Panc1 (cell line): ENCODE results near the gene MPPED1. TPM values are rescaled to one million over a fixed set of nuclear protein-coding genes. Genes with fewer than 3 reads are reported as not detected.

Source experiments
- ATAC-seq: fragments of 200-7000 bp; cut with Tn5 transposase; 2 replicates; pipeline ENCODE4 v1.9.1; 2020; ENCODE audit warnings: mild to moderate bottlenecking, moderate library complexity
- BruUV-seq: library from RNA; stranded (reverse); fragments of 400-500 nt; replicated peaks from 2 replicates; lab custom pipeline; 2021; lab: Mats Ljungman, UMichigan
- CTCF ChIA-PET: fragments of 300-600 bp; sonication (Branson Sonifier 250); formaldehyde crosslinking; loops from one replicate; lab custom pipeline; 2022; ENCODE audit warnings: antibody characterized with exemption; lab: Charles Lee
- POLR2A ChIA-PET: fragments of 300-600 bp; sonication (Branson Sonifier 250); formaldehyde crosslinking; loops from one replicate; lab custom pipeline; 2022; ENCODE audit warnings: antibody characterized with exemption; lab: Charles Lee
- DNase-seq: peaks from one replicate; pipeline ENCODE4 v3.0.0-alpha.2; 2010; ENCODE audit warnings: low read depth, low spot score
- H3K27ac ChIP-seq: 2 replicates; pipeline ENCODE4 v1.5.1; 2011; ENCODE audit warnings: mild to moderate bottlenecking, low read length, inconsistent platforms
- H3K27me3 ChIP-seq: fragments of 200-500 bp; sonication (Bioruptor generic); 2 replicates; pipeline ENCODE4 v1.6.0; 2014; ENCODE audit warnings: low read length, inconsistent platforms; ENCODE audit not compliant: control insufficient read depth, insufficient read depth
- H3K36me3 ChIP-seq: fragments of 200-500 bp; sonication (Bioruptor generic); 2 replicates; pipeline ENCODE4 v1.5.1; 2014; ENCODE audit warnings: inconsistent platforms, mild to moderate bottlenecking, low read length, moderate library complexity; ENCODE audit not compliant: control insufficient read depth, insufficient read depth
- H3K4me1 ChIP-seq: 2 replicates; pipeline ENCODE4 v1.5.1; 2011; ENCODE audit warnings: inconsistent platforms, mild to moderate bottlenecking, low read length, moderate library complexity; ENCODE audit not compliant: control insufficient read depth, insufficient read depth
- H3K4me3 ChIP-seq, 2 experiments: 2 replicates each; pipeline ENCODE4 v1.5.1; 2011 to 2012; ENCODE audit warnings: low read depth in 2 of 2, low read length in 2 of 2, mild to moderate bottlenecking in 2 of 2, inconsistent platforms in 1 of 2, moderate library complexity in 1 of 2
- H3K9me3 ChIP-seq: fragments of 200-500 bp; sonication (Bioruptor generic); 2 replicates; pipeline ENCODE4 v1.5.1; 2014; ENCODE audit warnings: low read depth, mild to moderate bottlenecking, inconsistent platforms, low read length, moderate library complexity; ENCODE audit not compliant: control insufficient read depth, insufficient read depth
- POLR2AphosphoS5 ChIP-seq: IDR thresholded peaks from 2 replicates; pipeline ENCODE4 v1.6.1; 2012; ENCODE audit warnings: mild to moderate bottlenecking, low read depth, low read length, moderate library complexity
- SIN3A ChIP-seq: IDR thresholded peaks from 2 replicates; pipeline ENCODE4 v1.6.1; 2012; ENCODE audit warnings: low read depth, mild to moderate bottlenecking, low read length, moderate library complexity, borderline replicate concordance; ENCODE audit not compliant: insufficient read depth
- TCF7L2 ChIP-seq: IDR thresholded peaks from 2 replicates; pipeline ENCODE4 v1.6.1; 2011; ENCODE audit warnings: mild to moderate bottlenecking, low read depth, low read length, inconsistent platforms
- in situ Hi-C: cut with HindIII; loops from 2 replicates; pipeline ENCODE4 v1.10.0; 2016; ENCODE audit warnings: low sequenced_read_pairs, low pct_unique_long_range_greater_than_20kb
- intact Hi-C: fragments of 100-400 bp; cut with micrococcal nuclease; formaldehyde crosslinking; loops from one replicate; pipeline ENCODE4 v1.10.0; 2022; ENCODE audit not compliant: unreplicated experiment
- total RNA-seq: library from RNA; stranded (reverse); gene quantifications from one replicate; pipeline ENCODE4 v1.2.1, GENCODE V29; 2021; ENCODE audit not compliant: unreplicated experiment
- TF ChIP-seq, protein P1 (sequence below): fragments of 450-650 bp; IDR thresholded peaks from 2 replicates; pipeline ENCODE4 v1.5.1; 2017; ENCODE audit warnings: mild to moderate bottlenecking
- TF ChIP-seq, protein P2 (sequence below), 2 experiments: IDR thresholded peaks; 2 replicates each; pipeline ENCODE4 v1.6.1; 2011 to 2012; ENCODE audit warnings: low read depth in 2 of 2, control low read depth in 1 of 2, low read length in 1 of 2, mild to moderate bottlenecking in 1 of 2, moderate library complexity in 1 of 2; ENCODE audit not compliant: insufficient read depth in 1 of 2

The MPPED1 gene
- total RNA-seq, 1 experiment from 2014 or later: not detected

DNA sequence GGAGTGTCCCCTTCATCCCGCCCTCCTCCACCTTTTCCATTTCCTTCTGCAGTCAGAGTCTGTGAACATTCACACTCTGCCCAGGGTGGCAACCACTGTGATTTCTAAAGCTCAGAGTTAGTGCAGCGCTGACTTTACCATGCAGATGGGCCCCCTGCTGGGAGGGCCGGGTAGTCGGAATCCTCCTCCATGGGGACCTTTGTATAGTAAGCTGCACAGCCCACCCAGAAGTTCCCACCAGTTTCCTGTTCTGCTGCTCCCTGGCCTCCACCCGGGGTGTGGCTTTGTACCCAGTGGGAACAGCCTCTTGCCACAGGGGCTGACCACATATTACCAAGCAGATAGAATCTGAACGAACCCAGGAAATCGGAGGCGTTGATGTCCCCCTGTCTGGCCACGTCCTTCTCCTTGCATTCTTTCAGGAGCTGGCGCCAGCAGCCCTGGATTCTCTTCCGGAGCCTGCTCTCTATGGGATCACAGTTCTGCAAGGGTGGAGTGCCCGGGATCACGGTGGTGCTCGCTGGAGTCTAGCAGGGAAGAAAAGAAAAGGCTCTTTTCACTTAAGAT is 125.3 kb downstream of the MPPED1 start:
- CTCF ChIA-PET: no interaction called here

DNA sequence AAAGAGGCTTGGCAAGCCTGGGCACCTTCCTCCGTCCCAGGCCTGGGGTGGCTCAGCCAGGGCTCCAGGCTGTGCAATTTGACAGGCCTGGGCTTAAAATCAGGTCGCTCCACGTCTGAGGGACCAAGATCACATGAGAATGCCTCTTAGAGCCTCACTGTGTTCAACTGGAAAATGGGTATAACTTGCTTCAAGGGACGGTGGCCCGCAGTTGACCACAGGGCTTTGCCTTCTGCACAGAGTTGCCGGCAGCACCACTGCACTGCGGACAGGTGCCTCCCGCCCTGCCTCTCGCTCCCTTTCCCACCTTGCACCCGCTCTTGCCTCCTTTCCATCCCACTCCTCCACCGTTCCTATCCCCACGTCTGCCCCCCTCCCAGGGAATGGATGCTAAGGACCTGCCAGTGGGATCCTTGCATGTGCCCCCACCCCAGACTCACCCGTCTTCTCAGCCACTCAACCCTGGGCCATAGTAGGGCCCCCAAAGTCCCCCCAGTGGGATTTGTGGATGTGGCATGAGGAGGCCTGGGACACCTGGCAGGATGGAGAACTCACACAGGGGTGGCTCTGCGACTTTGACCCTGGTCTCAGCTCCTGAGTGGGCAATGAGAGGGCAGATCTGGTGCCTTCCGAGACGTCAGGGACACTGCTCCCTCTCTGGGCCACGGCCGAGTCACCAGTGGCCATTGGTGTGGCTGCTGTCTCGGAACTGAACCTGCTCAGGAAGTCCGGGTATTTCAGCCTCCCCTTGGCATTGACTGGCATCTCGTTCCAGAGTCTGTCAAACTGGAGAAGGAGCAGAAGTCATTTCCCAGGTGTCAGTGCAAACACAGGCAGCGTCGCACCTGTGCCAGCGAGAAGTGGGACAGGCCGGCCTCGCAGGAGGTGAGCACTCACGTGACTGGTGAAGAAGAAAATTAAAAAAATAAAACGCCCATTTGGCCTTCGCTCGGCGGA is 128.0 kb downstream of the MPPED1 start:
- in situ Hi-C loops (no loop called here), intact Hi-C loops (no loop called here)
- no peaks in the 10 kb centered on the region for H3K4me1 ChIP-seq
- H3K4me3 ChIP-seq: no peak overlapping the region
- ChIA-PET CTCF (no interaction called here), POLR2A (no interaction called here)
- DNase-seq: no peak
- no peaks in the 10 kb centered on the region for H3K9me3 ChIP-seq
- H3K27ac ChIP-seq: no peak overlapping the region
- no TSS peak for BruUV-seq
- H3K36me3 ChIP-seq: no peaks in the 10 kb centered on the region
- ATAC-seq: no peak
- H3K27me3 ChIP-seq: no peaks in the 10 kb centered on the region
- no peak for TF ChIP-seq POLR2AphosphoS5

More for the DNA sequence above, 125.3 kb downstream of the MPPED1 start:
- no peak for TF ChIP-seq TCF7L2
- no peak for TF ChIP-seq SIN3A
- TF ChIP-seq POLR2AphosphoS5: no peak
- TF ChIP-seq, protein P1, sequence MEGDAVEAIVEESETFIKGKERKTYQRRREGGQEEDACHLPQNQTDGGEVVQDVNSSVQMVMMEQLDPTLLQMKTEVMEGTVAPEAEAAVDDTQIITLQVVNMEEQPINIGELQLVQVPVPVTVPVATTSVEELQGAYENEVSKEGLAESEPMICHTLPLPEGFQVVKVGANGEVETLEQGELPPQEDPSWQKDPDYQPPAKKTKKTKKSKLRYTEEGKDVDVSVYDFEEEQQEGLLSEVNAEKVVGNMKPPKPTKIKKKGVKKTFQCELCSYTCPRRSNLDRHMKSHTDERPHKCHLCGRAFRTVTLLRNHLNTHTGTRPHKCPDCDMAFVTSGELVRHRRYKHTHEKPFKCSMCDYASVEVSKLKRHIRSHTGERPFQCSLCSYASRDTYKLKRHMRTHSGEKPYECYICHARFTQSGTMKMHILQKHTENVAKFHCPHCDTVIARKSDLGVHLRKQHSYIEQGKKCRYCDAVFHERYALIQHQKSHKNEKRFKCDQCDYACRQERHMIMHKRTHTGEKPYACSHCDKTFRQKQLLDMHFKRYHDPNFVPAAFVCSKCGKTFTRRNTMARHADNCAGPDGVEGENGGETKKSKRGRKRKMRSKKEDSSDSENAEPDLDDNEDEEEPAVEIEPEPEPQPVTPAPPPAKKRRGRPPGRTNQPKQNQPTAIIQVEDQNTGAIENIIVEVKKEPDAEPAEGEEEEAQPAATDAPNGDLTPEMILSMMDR: no peak; the same call in 1 of the 2 replicates
- TF ChIP-seq, protein P2, sequence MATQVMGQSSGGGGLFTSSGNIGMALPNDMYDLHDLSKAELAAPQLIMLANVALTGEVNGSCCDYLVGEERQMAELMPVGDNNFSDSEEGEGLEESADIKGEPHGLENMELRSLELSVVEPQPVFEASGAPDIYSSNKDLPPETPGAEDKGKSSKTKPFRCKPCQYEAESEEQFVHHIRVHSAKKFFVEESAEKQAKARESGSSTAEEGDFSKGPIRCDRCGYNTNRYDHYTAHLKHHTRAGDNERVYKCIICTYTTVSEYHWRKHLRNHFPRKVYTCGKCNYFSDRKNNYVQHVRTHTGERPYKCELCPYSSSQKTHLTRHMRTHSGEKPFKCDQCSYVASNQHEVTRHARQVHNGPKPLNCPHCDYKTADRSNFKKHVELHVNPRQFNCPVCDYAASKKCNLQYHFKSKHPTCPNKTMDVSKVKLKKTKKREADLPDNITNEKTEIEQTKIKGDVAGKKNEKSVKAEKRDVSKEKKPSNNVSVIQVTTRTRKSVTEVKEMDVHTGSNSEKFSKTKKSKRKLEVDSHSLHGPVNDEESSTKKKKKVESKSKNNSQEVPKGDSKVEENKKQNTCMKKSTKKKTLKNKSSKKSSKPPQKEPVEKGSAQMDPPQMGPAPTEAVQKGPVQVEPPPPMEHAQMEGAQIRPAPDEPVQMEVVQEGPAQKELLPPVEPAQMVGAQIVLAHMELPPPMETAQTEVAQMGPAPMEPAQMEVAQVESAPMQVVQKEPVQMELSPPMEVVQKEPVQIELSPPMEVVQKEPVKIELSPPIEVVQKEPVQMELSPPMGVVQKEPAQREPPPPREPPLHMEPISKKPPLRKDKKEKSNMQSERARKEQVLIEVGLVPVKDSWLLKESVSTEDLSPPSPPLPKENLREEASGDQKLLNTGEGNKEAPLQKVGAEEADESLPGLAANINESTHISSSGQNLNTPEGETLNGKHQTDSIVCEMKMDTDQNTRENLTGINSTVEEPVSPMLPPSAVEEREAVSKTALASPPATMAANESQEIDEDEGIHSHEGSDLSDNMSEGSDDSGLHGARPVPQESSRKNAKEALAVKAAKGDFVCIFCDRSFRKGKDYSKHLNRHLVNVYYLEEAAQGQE (IDR thresholded peaks at IDR 0.05; ENCODE audit: insufficient read depth in 1 of 2, low read depth in 2 of 2, low read length in 1 of 2): no peak
- Histone ChIP-seq H3K4me3 (no peak overlapping the region), H3K27me3 (no peaks in the 10 kb centered on the region), H3K27ac (no peak overlapping the region), H3K36me3 (no peaks in the 10 kb centered on the region), H3K9me3 (no peaks in the 10 kb centered on the region), H3K4me1 (no peaks in the 10 kb centered on the region)
- POLR2A ChIA-PET: no interaction called here
- intact Hi-C loops (no loop called here), in situ Hi-C loops (no loop called here)
- BruUV-seq: no TSS peak
- DNase-seq (no peak), ATAC-seq (no peak)
